Measurements from ENCODE around the gene TAPT1.

GRCh38 chr4:16195209-16195608 is 31.1 kb downstream of the TAPT1 start:
- TF ChIP-seq POLR2A (IDR thresholded peaks at IDR 0.05; ENCODE audit: low read depth, low read length): no peak
- no peak for TF ChIP-seq POLR2AphosphoS5 (IDR thresholded peaks at IDR 0.05; ENCODE audit: low read depth, low read length)

All from GM12892 (cell line).